Endothelial cell (in vitro differentiated cells): ENCODE results near the gene IFT88. TPM values are rescaled to one million over a fixed set of nuclear protein-coding genes. Genes with fewer than 3 reads are reported as not detected.
"Not testable (repeated sequence)": the region's sequence is repeated elsewhere in the genome, so short reads cannot be mapped to it uniquely, and the experiment has no call there.

Source experiments
- DNase-seq: peaks from one replicate; pipeline ENCODE4 v3.0.0; 2021; ENCODE audit warnings: low spot score
- H3K27ac Mint-ChIP-seq: one replicate; pipeline ENCODE4 v1.8.0; 2021; ENCODE audit warnings: mixed read lengths, inconsistent platforms; ENCODE audit not compliant: unreplicated experiment
- H3K27me3 Mint-ChIP-seq: one replicate; pipeline ENCODE4 v1.8.0; 2021; ENCODE audit warnings: mild to moderate bottlenecking, moderate library complexity, mixed read lengths, inconsistent platforms; ENCODE audit not compliant: unreplicated experiment
- H3K36me3 Mint-ChIP-seq: one replicate; pipeline ENCODE4 v1.8.0; 2021; ENCODE audit warnings: mild to moderate bottlenecking, low read depth, mixed read lengths, inconsistent platforms; ENCODE audit not compliant: unreplicated experiment
- H3K4me1 Mint-ChIP-seq: one replicate; pipeline ENCODE4 v1.8.0; 2021; ENCODE audit warnings: mild to moderate bottlenecking, mixed read lengths, inconsistent platforms; ENCODE audit not compliant: unreplicated experiment
- H3K4me3 Mint-ChIP-seq: one replicate; pipeline ENCODE4 v1.8.0; 2021; ENCODE audit warnings: mild to moderate bottlenecking, mixed read lengths, inconsistent platforms; ENCODE audit not compliant: unreplicated experiment
- H3K9me3 Mint-ChIP-seq: one replicate; pipeline ENCODE4 v1.8.0; 2021; ENCODE audit warnings: mixed read lengths, inconsistent platforms; ENCODE audit not compliant: unreplicated experiment
- total RNA-seq: library from RNA; stranded (reverse); fragmentation: NEBNext Ultra II Directional; extraction: Animal tissue kit (Norgen Biotek cat#: 25700); gene quantifications from one replicate; pipeline ENCODE4 v1.2.1, GENCODE V29; 2021; ENCODE audit not compliant: unreplicated experiment
- TF ChIP-seq, protein P1 (sequence below): fragments of 200-600 bp; sonication (generic); IDR thresholded peaks from one replicate; pipeline ENCODE4 v1.5.0; 2021; ENCODE audit warnings: antibody characterized with exemption; ENCODE audit not compliant: unreplicated experiment

The IFT88 gene
- total RNA-seq, 1 donor from 2014 or later, result 7.8 TPM

DNA sequence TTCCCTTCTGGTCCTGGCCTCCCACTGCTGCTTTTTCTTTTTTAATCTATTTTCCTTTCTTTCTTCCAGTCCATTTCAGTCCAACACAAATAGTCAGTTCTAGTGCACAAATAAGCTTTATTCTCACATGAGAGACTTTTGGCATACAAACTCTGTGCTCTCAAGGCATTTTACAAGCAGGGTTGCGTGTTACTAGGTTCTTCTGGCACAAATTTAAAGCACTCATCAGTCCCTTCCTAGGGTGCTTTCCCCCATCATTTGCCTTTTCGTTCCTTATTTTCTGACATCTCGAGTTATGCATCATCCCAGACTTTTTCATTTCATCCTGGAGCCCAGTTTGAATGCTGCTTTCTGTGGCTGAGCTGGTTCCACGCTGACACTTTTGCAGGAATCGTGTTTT lies 106.8 kb downstream of the IFT88 start:
- Mint-ChIP-seq H3K4me1 (peaks cover 18% of the 10 kb centered on the region), H3K27me3 (no peaks in the 10 kb centered on the region), H3K9me3 (no peaks in the 10 kb centered on the region), H3K36me3 (no peaks in the 10 kb centered on the region), H3K27ac (no peak overlapping the region), H3K4me3 (no peak overlapping the region)
- TF ChIP-seq, protein P1, sequence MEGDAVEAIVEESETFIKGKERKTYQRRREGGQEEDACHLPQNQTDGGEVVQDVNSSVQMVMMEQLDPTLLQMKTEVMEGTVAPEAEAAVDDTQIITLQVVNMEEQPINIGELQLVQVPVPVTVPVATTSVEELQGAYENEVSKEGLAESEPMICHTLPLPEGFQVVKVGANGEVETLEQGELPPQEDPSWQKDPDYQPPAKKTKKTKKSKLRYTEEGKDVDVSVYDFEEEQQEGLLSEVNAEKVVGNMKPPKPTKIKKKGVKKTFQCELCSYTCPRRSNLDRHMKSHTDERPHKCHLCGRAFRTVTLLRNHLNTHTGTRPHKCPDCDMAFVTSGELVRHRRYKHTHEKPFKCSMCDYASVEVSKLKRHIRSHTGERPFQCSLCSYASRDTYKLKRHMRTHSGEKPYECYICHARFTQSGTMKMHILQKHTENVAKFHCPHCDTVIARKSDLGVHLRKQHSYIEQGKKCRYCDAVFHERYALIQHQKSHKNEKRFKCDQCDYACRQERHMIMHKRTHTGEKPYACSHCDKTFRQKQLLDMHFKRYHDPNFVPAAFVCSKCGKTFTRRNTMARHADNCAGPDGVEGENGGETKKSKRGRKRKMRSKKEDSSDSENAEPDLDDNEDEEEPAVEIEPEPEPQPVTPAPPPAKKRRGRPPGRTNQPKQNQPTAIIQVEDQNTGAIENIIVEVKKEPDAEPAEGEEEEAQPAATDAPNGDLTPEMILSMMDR, result no peak
- DNase-seq, result no peak

DNA sequence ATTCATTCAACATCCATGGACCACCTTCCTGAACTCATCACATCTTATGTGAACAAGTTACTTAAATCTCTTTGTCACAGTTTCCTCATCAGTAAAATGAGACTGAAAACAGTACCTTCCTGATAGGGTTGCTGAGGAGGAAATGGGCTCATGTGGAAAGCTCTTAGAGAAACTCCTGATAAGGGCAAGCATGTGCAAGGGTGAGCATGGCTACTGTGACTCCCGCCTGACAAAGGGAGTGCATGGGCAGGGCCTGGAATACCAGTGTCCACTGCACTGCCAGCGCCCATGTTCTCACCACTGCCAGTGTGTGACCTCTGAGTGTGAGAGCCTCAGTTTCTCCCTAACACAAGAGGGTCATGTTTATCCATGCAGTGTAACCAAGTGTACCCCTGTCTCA lies 109.3 kb downstream of the IFT88 start:
- TF ChIP-seq, protein P1, result no peak
- no peaks in the 10 kb centered on the region for H3K9me3 Mint-ChIP-seq

DNA sequence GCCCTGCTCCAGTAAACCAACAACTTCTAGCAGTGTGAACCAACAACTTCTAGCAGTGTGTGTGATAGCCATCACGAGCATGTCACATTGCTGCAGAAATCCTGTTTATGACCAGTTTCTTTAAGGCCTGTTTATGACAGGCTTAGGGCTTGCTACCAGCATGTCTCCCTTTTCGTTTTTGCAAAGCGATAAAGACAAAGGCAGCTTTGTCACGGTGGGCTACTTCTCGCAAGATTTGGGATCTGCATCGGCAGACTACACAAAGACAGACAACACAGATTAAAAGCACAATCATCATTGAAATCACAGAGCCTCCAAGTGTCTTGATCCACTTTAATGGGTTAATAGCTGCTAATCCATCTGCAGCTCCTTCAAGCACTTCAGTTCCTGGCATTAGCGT lies 111.6 kb downstream of the IFT88 start:
- H3K36me3 Mint-ChIP-seq, DNase-seq, H3K9me3 Mint-ChIP-seq, H3K4me3 Mint-ChIP-seq, H3K27me3 Mint-ChIP-seq: not testable (repeated sequence)
- Mint-ChIP-seq H3K27ac (peak overlapping the region; percentile 40), H3K4me1 (peaks cover 26% of the 10 kb centered on the region)

More for the DNA sequence above, 109.3 kb downstream of the IFT88 start:
- Mint-ChIP-seq H3K4me3 (no peak overlapping the region), H3K27me3 (no peaks in the 10 kb centered on the region), H3K4me1 (peaks cover 26% of the 10 kb centered on the region), H3K27ac (no peak overlapping the region), H3K36me3 (no peaks in the 10 kb centered on the region)
- DNase-seq, result no peak

DNA sequence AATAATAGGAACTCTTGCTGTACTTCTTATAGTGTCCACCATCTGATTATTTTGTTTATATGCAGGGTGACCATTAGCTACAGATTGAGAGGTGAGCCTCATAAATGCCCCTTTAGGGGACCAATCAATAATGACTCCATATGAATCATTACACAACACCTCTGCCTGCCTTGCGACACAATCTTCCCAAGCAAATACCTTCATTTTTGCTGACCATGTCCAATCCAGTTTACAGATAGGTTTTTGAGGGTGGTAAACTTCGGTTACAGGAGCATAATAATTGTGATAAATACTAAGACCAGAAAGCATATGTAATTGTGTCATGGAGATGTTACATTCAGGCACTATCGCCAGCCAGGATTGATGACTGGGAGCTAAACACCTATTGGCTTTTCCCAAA lies 112.9 kb downstream of the IFT88 start:
- Mint-ChIP-seq H3K27ac (no peak overlapping the region), H3K36me3 (no peaks in the 10 kb centered on the region), H3K9me3 (no peaks in the 10 kb centered on the region), H3K27me3 (no peaks in the 10 kb centered on the region), H3K4me1 (peaks cover 32% of the 10 kb centered on the region), H3K4me3 (no peak overlapping the region)
- TF ChIP-seq, protein P1, result no peak
- DNase-seq, result no peak

DNA sequence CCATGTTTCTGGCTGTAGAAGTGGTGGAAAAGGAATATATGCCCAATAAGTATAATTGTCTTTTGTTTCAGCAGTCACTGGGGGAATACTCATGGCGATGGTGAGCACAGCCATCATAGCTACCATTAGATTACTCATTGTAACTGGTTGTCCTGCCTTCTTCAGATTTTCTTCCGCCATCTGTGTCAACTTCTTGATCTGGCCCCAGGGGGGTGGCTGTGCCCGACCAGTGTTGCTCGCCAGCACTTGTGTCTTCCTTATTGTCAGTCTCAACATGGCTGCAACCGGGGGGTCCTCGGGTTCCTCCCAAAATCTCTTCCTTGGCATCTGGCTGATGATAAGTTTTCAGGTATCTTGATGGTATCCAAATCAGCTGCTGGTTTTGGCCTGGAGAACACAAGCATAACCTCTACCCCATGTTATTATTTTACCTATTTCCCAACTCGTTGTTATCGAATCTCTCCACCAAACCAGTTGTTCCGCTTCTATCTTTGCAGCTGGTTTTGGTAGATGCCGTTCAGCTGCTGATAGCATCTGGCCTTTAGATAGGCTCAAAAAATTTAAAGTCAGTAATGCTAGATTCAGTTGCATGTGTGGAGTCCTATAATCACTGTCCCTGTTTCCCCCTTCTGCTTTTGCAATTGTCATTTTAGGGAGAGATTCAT lies 113.6 kb downstream of the IFT88 start:
- peaks cover 36% of the 10 kb centered on the region for H3K4me1 Mint-ChIP-seq

DNA sequence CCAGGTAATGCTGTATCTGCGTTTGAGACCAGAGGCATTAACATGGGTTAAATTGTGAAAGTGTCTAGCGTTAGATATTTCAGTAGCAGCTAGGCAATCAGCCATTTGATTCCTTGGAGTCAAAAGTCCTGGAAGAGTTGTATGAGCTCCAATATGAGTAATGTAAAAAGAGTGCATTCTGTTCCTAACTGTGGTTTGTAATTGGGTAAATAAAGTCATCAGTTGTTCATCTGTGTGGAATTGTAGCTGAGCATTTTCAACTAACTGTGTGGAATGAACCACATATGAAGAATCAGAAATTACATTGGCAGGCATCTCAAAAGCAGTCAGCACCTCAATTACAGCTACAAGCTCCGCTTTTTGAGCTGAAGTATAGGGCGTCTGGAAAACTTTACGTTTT lies 114.5 kb downstream of the IFT88 start:
- not testable (repeated sequence) for DNase-seq, H3K27me3 Mint-ChIP-seq, H3K4me3 Mint-ChIP-seq, H3K36me3 Mint-ChIP-seq, H3K9me3 Mint-ChIP-seq, H3K27ac Mint-ChIP-seq
- H3K4me1 Mint-ChIP-seq, result peaks cover 34% of the 10 kb centered on the region

More for the DNA sequence above, 113.6 kb downstream of the IFT88 start:
- Mint-ChIP-seq H3K27me3 (no peaks in the 10 kb centered on the region), H3K9me3 (no peaks in the 10 kb centered on the region), H3K4me3 (no peak overlapping the region), H3K36me3 (no peaks in the 10 kb centered on the region), H3K27ac (no peak overlapping the region)
- TF ChIP-seq, protein P1, result no peak
- no peak for DNase-seq
